A549 (cell line): Measurements from ENCODE around the gene CUL7. TPM values are rescaled to one million over a fixed set of nuclear protein-coding genes. Genes with fewer than 3 reads are reported as not detected.
A peak's percentile ranks its signal among the peaks of the same experiment; 100 is the strongest.

Source experiments
- ATAC-seq, 2 experiments: fragments of 200-7000 bp in 1 of 2; fragments of >200 bp in 1 of 2; cut with Nextera tagmentation in 1 of 2; cut with Tn5 transposase in 1 of 2; 3 replicates each; pipeline versions ENCODE4 v1.8.0 to v1.9.1; 2018 to 2020; ENCODE audit warnings: mild to moderate bottlenecking in 1 of 2, moderate library complexity in 1 of 2
- CTCF ChIA-PET: fragments of 300-600 bp; sonication (Branson Sonifier 250); formaldehyde crosslinking; extraction: SDS; loops from one replicate; lab custom pipeline; 2021; ENCODE audit warnings: antibody characterized with exemption, inconsistent platforms; lab: Yijun Ruan, JAX
- POLR2A ChIA-PET: fragments of 350-600 bp; formaldehyde crosslinking; extraction: SDS; loops from one replicate; lab custom pipeline; 2021; ENCODE audit warnings: antibody characterized with exemption, inconsistent platforms; lab: Yijun Ruan, JAX
- DNase-seq, 2 experiments: peaks; one replicate each; pipeline versions ENCODE4 v3.0.0 to v3.0.0-alpha.2; 2011 to 2016; ENCODE audit warnings: low read depth in 1 of 2, low spot score in 1 of 2
- FAIRE-seq: peaks from 2 replicates; lab custom pipeline; 2011; peaks lifted over from hg19 to GRCh38; lab: Jason Lieb, UNC
- H3K27ac ChIP-seq, 2 experiments: fragments of >200 bp; sonication (Bioruptor Twin); formaldehyde crosslinking; 3 replicates each; pipeline ENCODE4 v1.5.1; 2016 to 2017
- H3K4me1 ChIP-seq: fragments of >200 bp; sonication (Bioruptor Twin); formaldehyde crosslinking; 3 replicates; pipeline ENCODE4 v1.6.1; 2016
- H3K4me2 ChIP-seq: fragments of >200 bp; sonication (Bioruptor Twin); formaldehyde crosslinking; 3 replicates; pipeline ENCODE4 v1.6.1; 2016
- H3K4me3 ChIP-seq: fragments of >200 bp; sonication (Bioruptor Twin); formaldehyde crosslinking; 3 replicates; pipeline ENCODE4 v1.5.1; 2016
- H3K9me3 ChIP-seq: fragments of >200 bp; sonication (Bioruptor Twin); formaldehyde crosslinking; 3 replicates; pipeline ENCODE4 v1.6.1; 2016
- BHLHE40 ChIP-seq: IDR thresholded peaks from 2 replicates; pipeline ENCODE4 v1.6.1; 2012; ENCODE audit warnings: low read depth, low read length, inconsistent platforms
- CBX2 ChIP-seq: fragments of 200-600 bp; sonication (generic); IDR thresholded peaks from 2 replicates; pipeline ENCODE4 v1.6.1; 2016; ENCODE audit warnings: low read depth, mild to moderate bottlenecking, borderline replicate concordance
- FOSB ChIP-seq: fragments of 250-450 bp; sonication (Bioruptor Pico); IDR thresholded peaks from 2 replicates; pipeline ENCODE4 v1.5.0; 2020; ENCODE audit warnings: mild to moderate bottlenecking, moderate library complexity
- FOSL2 ChIP-seq, 2 experiments: fragments of 450-650 bp in 1 of 2; fragments of >200 bp in 1 of 2; sonication (Bioruptor Twin) in 1 of 2; formaldehyde crosslinking; IDR thresholded peaks; 2 replicates each; pipeline versions ENCODE4 v1.5.0 to v1.6.1; 2016 to 2020; ENCODE audit warnings: mild to moderate bottlenecking in 1 of 2, moderate library complexity in 1 of 2
- FOXS1 ChIP-seq: fragments of 250-450 bp; sonication (Bioruptor Pico); IDR thresholded peaks from 2 replicates; pipeline ENCODE4 v1.5.0; 2020; ENCODE audit warnings: mild to moderate bottlenecking, moderate library complexity
- HDAC2 ChIP-seq: fragments of 200-600 bp; sonication (generic); IDR thresholded peaks from 2 replicates; pipeline ENCODE4 v1.6.1; 2016
- HEYL ChIP-seq: fragments of 250-450 bp; sonication (Bioruptor Pico); IDR thresholded peaks from 2 replicates; pipeline ENCODE4 v1.8.0; 2021; ENCODE audit warnings: mild to moderate bottlenecking, moderate library complexity
- JUN ChIP-seq, 2 experiments: fragments of >200 bp; sonication (Bioruptor Twin); formaldehyde crosslinking; IDR thresholded peaks; 2 replicates in 1 of 2; 3 replicates in 1 of 2; pipeline ENCODE4 v1.6.1; 2016 to 2017
- JUNB ChIP-seq: fragments of >200 bp; sonication (Bioruptor Twin); formaldehyde crosslinking; IDR thresholded peaks from 2 replicates; pipeline ENCODE4 v1.6.1; 2016
- ZNF302 ChIP-seq: fragments of 250-450 bp; sonication (Bioruptor Pico); IDR thresholded peaks from 2 replicates; pipeline ENCODE4 v1.9.0; 2021; ENCODE audit warnings: inconsistent platforms, mild to moderate bottlenecking, moderate library complexity
- WGBS: methylation state at CpG from one replicate; pipeline ENCODE4 v1.1.6; 2017; ENCODE audit errors: missing lambda C conversion rate; 5-methylcytosine and 5-hydroxymethylcytosine counted together
- polyA plus RNA-seq, 4 experiments: library from polyadenylated mRNA; depleted of rRNA in 3 of 4; stranded (reverse); fragments of >200 nt; fragmentation: RNase III in 1 of 4; extraction: RNeasy Plus Mini Kit Qiagen cat#74134 plus additional on column Dnase treatment in 1 of 4; gene quantifications; 2 replicates in 3 of 4; 3 replicates in 1 of 4; pipeline ENCODE4 v1.2.3, GENCODE V29; 2011 to 2017
- TF ChIP-seq, protein P1 (sequence below): fragments of >200 bp; sonication (Bioruptor Twin); formaldehyde crosslinking; IDR thresholded peaks from 3 replicates; pipeline ENCODE4 v1.5.1; 2016
- TF ChIP-seq, protein P2 (sequence below): IDR thresholded peaks from 2 replicates; pipeline ENCODE4 v1.6.1; 2012
- TF ChIP-seq, protein P3 (sequence below): fragments of 450-650 bp; IDR thresholded peaks from 2 replicates; pipeline ENCODE4 v1.6.1; 2014; ENCODE audit warnings: antibody characterized with exemption
- TF ChIP-seq, protein P4 (sequence below): fragments of 150-350 bp; IDR thresholded peaks from 2 replicates; pipeline ENCODE4 v1.6.1; 2014; ENCODE audit warnings: low read depth, mild to moderate bottlenecking, low read length

The CUL7 gene
- polyA plus RNA-seq, 2 of the 4 experiments (the other 2 are of a cell fraction), result 10.0 to 12.1 TPM

DNA sequence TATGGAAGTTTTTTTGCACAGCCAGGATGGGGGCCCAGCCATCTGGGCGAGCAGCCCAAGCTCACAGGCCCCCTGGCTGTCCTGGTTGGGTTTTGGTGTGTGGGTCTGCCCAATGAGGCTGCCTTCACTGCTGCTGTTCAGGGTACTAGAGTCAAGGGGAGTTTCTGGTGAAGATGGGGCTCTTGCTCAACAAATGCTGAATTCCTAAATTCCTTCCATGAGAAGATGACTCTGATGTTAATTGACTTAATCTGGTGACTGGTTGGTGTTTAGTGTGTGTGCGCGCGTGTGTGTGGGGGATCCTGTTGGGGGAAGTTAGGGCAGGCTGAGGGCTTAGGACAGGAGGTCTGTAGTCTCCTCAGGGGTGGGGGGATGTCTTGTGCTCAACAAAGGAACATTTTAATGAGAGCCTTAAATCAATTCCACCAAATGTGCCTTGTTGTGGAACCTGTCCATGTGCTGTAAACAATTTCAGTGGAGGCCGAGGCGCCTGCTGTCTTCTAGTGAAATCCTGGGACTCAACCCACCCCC lies 24.4 kb upstream of the CUL7 start (continued):
- TF ChIP-seq, protein P1, sequence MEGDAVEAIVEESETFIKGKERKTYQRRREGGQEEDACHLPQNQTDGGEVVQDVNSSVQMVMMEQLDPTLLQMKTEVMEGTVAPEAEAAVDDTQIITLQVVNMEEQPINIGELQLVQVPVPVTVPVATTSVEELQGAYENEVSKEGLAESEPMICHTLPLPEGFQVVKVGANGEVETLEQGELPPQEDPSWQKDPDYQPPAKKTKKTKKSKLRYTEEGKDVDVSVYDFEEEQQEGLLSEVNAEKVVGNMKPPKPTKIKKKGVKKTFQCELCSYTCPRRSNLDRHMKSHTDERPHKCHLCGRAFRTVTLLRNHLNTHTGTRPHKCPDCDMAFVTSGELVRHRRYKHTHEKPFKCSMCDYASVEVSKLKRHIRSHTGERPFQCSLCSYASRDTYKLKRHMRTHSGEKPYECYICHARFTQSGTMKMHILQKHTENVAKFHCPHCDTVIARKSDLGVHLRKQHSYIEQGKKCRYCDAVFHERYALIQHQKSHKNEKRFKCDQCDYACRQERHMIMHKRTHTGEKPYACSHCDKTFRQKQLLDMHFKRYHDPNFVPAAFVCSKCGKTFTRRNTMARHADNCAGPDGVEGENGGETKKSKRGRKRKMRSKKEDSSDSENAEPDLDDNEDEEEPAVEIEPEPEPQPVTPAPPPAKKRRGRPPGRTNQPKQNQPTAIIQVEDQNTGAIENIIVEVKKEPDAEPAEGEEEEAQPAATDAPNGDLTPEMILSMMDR, result no peak
- TF ChIP-seq BHLHE40, result no peak

DNA sequence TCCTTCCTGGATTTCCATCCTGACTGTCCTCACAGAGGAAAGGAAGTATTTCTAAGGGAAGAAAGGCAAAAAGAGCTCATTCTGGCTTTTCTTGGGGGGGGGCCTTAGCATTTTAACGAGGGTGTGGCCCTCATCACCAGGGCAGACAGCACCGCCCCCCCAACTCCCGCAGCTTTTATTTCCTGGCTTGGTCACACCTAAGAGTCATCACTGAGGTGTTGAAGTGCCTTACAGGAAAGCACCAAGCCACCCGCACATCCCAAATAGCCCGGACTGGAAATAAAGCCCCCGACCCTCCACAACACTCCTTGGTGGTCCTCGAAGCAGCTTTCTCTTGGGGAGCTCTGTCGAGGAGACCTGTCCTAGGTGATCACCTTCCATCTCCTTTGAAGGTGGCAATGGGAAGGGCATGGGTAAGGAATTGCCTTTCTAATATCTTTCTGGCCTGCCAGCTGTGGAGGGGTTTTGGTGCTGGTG lies 23.7 kb upstream of the CUL7 start:
- no peak for FAIRE-seq
- ChIA-PET POLR2A (interaction anchor here (0.6 kb wide), 1 partner anchor 18 kb away, joined by 3 read pairs; the partner anchor contains the start of genes KLC4 and MRPL2), CTCF (interaction anchor here (1.3 to 3.1 kb wide), 2 partner anchors 52 to 65 kb away, joined by 4 to 20 read pairs; no protein-coding TSS in a partner anchor)
- peaks cover 6% of the 10 kb centered on the region; the same call in 2 of the 3 replicates for H3K4me1 ChIP-seq
- WGBS, result 67% methylated on average over 6 of the region's 8 CpGs
- no peak overlapping the region for H3K27ac ChIP-seq
- TF ChIP-seq CBX2 (no peak), FOSB (CRISPR knock-in tag) (no peak), JUNB (no peak), FOXS1 (no peak), FOSL2 (IDR thresholded peaks at IDR 0.05) (no peak), FOSL2 (CRISPR knock-in tag; IDR thresholded peaks at IDR 0.05) (no peak), HEYL (CRISPR knock-in tag) (no peak)
- TF ChIP-seq, protein P2, sequence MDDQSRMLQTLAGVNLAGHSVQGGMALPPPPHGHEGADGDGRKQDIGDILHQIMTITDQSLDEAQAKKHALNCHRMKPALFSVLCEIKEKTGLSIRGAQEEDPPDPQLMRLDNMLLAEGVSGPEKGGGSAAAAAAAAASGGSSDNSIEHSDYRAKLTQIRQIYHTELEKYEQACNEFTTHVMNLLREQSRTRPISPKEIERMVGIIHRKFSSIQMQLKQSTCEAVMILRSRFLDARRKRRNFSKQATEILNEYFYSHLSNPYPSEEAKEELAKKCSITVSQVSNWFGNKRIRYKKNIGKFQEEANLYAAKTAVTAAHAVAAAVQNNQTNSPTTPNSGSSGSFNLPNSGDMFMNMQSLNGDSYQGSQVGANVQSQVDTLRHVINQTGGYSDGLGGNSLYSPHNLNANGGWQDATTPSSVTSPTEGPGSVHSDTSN, result no peak
- TF ChIP-seq, protein P3, sequence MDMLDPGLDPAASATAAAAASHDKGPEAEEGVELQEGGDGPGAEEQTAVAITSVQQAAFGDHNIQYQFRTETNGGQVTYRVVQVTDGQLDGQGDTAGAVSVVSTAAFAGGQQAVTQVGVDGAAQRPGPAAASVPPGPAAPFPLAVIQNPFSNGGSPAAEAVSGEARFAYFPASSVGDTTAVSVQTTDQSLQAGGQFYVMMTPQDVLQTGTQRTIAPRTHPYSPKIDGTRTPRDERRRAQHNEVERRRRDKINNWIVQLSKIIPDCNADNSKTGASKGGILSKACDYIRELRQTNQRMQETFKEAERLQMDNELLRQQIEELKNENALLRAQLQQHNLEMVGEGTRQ, result no peak
- TF ChIP-seq, protein P4, sequence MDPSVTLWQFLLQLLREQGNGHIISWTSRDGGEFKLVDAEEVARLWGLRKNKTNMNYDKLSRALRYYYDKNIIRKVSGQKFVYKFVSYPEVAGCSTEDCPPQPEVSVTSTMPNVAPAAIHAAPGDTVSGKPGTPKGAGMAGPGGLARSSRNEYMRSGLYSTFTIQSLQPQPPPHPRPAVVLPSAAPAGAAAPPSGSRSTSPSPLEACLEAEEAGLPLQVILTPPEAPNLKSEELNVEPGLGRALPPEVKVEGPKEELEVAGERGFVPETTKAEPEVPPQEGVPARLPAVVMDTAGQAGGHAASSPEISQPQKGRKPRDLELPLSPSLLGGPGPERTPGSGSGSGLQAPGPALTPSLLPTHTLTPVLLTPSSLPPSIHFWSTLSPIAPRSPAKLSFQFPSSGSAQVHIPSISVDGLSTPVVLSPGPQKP, result no peak
- no peak overlapping the region for H3K4me3 ChIP-seq
- no peak for ATAC-seq
- H3K9me3 ChIP-seq, result no peaks in the 10 kb centered on the region
- H3K4me2 ChIP-seq, result peak overlapping the region; percentile 92
- DNase-seq, result no peak

DNA sequence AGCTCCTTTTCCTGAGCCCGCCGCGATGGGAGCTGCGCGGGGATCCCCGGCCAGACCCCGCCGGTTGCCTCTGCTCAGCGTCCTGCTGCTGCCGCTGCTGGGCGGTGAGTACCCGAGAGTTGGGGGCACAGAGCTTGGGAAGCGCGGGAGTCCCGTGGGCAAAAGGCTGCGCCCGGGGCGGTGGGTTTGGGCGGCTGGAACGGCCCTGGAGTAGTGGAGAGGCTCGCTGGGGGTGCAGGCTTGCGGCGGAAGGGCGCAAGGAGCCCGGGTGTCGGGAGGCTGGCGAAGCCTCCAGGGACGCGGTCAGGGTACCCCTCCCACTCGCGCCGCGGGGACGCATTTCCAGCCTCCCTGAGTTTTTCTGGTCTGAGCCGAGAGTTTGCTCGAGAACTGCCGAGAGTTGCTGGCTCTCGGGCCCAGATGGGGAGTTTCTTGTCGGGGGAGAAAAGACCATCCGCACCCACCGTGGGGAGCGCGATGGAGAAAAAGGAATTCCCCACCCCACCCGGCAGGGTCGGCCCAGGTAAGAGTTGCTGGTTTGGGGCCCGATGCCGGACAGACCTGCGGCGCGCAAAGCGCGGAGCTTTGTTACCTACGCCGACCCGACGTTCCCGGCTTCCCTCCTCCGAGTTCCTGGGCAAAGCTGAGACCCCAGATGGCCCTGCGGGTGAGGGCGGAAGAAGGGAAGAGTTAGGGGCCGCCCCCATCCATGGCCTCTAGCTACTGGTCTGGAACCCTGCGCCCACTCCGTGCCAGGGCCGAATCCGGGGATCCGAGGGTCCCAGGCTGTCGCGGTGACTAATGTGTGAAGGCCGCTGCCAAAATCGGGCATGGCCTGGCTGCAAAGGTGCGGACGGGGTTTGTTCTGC lies 23.0 kb upstream of the CUL7 start:
- FAIRE-seq (no peak), DNase-seq (no peak), ATAC-seq (peak; percentile 28 to 58; a peak in 3 of 6 replicates)
- ChIA-PET CTCF (interaction anchor here (1.3 to 3.1 kb wide), 2 partner anchors 52 to 66 kb away, joined by 4 to 20 read pairs; no protein-coding TSS in a partner anchor), POLR2A (interaction anchor here (0.5 to 1.3 kb wide), 3 partner anchors 17 to 18 kb away, joined by 3 to 4 read pairs (median 3); partner anchors contain the start of genes KLC4 and MRPL2)
- H3K4me3 ChIP-seq, result peak overlapping the region; percentile 54
- H3K9me3 ChIP-seq, result no peaks in the 10 kb centered on the region
- H3K4me1 ChIP-seq, result peaks cover 6% of the 10 kb centered on the region; the same call in 2 of the 3 replicates
- H3K27ac ChIP-seq, result peak overlapping the region; percentile 57 to 86
- TF ChIP-seq HDAC2 (peak; percentile 76; the same call in 1 of the 2 replicates), JUN (IDR thresholded peaks at IDR 0.05) (no peak), ZNF302 (no peak)
- H3K4me2 ChIP-seq, result peak overlapping the region; percentile 92
- 68% methylated on average over 8 of the region's 72 CpGs for WGBS
